Neuronal stem cell (in vitro differentiated cells): ENCODE measurements around the gene NUDT22.

Experiments
- DNase-seq: peaks from one replicate; pipeline ENCODE4 v3.0.0-alpha.2; 2013; ENCODE audit warnings: low spot score
- H2AFZ ChIP-seq: one replicate; pipeline ENCODE4 v1.6.1; 2013; ENCODE audit warnings: mild to moderate bottlenecking, low read length, inconsistent platforms
- H2AK5ac ChIP-seq: 2 replicates; pipeline ENCODE4 v1.6.1; 2013; ENCODE audit warnings: low read depth, mild to moderate bottlenecking, inconsistent platforms, low read length, moderate library complexity, mixed read lengths
- H2BK120ac ChIP-seq: 2 replicates; pipeline ENCODE4 v1.6.1; 2013; ENCODE audit warnings: low read depth, mild to moderate bottlenecking, inconsistent platforms, low read length, moderate library complexity, mixed read lengths
- H2BK12ac ChIP-seq: one replicate; pipeline ENCODE4 v1.6.1; 2013; ENCODE audit warnings: low read length, inconsistent platforms
- H2BK15ac ChIP-seq: 2 replicates; pipeline ENCODE4 v1.6.1; 2013; ENCODE audit warnings: mild to moderate bottlenecking, low read length, inconsistent platforms, mixed read lengths
- H2BK5ac ChIP-seq: one replicate; pipeline ENCODE4 v1.6.1; 2013; ENCODE audit warnings: inconsistent platforms, mild to moderate bottlenecking, low read length, moderate library complexity
- H3K14ac ChIP-seq: one replicate; pipeline ENCODE4 v1.6.1; 2013; ENCODE audit warnings: low read length, inconsistent platforms
- H3K18ac ChIP-seq: 2 replicates; pipeline ENCODE4 v1.6.1; 2013; ENCODE audit warnings: low read length, inconsistent platforms
- H3K23ac ChIP-seq: 2 replicates; pipeline ENCODE4 v1.6.1; 2013; ENCODE audit warnings: low read depth, mild to moderate bottlenecking, mixed read lengths, low read length, inconsistent platforms; ENCODE audit not compliant: poor library complexity
- H3K27ac ChIP-seq: replicated peaks from 3 replicates; pipeline ENCODE4 v1.5.1; 2013; ENCODE audit warnings: low read length, inconsistent platforms
- H3K27me3 ChIP-seq, 3 experiments: 2 replicates each; pipeline ENCODE4 v1.6.1; 2013; ENCODE audit warnings: low read length in 3 of 3, mild to moderate bottlenecking in 2 of 3, inconsistent platforms in 1 of 3, low read depth in 1 of 3, mixed read lengths in 1 of 3, moderate library complexity in 1 of 3; ENCODE audit not compliant: control insufficient read depth in 3 of 3, insufficient read depth in 3 of 3
- H3K36me3 ChIP-seq, 2 donors: replicated peaks in 1 of 2; 2 replicates each; pipeline ENCODE4 v1.6.1; 2013; ENCODE audit warnings: low read length in 2 of 2; ENCODE audit not compliant: control insufficient read depth in 2 of 2, insufficient read depth in 2 of 2
- H3K4ac ChIP-seq: 2 replicates; pipeline ENCODE4 v1.6.1; 2013; ENCODE audit warnings: inconsistent platforms, mild to moderate bottlenecking, low read length, moderate library complexity
- H3K4me1 ChIP-seq, 2 donors: 1 replicate in 1 of 2; 2 replicates in 1 of 2; pipeline ENCODE4 v1.6.1; 2013; ENCODE audit warnings: low read length in 2 of 2, low read depth in 1 of 2; ENCODE audit not compliant: control insufficient read depth in 2 of 2, insufficient read depth in 1 of 2
- H3K4me2 ChIP-seq: one replicate; pipeline ENCODE4 v1.6.1; 2013; ENCODE audit warnings: mild to moderate bottlenecking, low read length, inconsistent platforms; ENCODE audit not compliant: insufficient read depth, poor library complexity, severe bottlenecking
- H3K4me3 ChIP-seq, 2 donors: 2 replicates each; pipeline ENCODE4 v1.5.1; 2013; ENCODE audit warnings: low read length in 2 of 2, mild to moderate bottlenecking in 2 of 2, inconsistent platforms in 1 of 2, moderate library complexity in 1 of 2
- H3K79me1 ChIP-seq: one replicate; pipeline ENCODE4 v1.6.1; 2013; ENCODE audit warnings: low read depth, mild to moderate bottlenecking, inconsistent platforms, low read length, moderate library complexity
- H3K9ac ChIP-seq: one replicate; pipeline ENCODE4 v1.6.1; 2013; ENCODE audit warnings: mild to moderate bottlenecking, low read depth, low read length, inconsistent platforms; ENCODE audit not compliant: poor library complexity
- H3K9me3 ChIP-seq, 2 donors: replicated peaks in 1 of 2; 2 replicates each; pipeline versions ENCODE3 to v1.6.1; 2013; ENCODE audit warnings: low read length in 2 of 2, mild to moderate bottlenecking in 2 of 2, inconsistent platforms in 1 of 2, low read depth in 1 of 2, mixed read lengths in 1 of 2, moderate library complexity in 1 of 2; ENCODE audit not compliant: control insufficient read depth in 2 of 2, insufficient read depth in 1 of 2
- H4K8ac ChIP-seq: one replicate; pipeline ENCODE4 v1.6.1; 2013; ENCODE audit warnings: low read depth, mild to moderate bottlenecking, inconsistent platforms, low read length, moderate library complexity
- H4K91ac ChIP-seq: one replicate; pipeline ENCODE4 v1.6.1; 2013; ENCODE audit warnings: low read length, low read depth, mild to moderate bottlenecking, inconsistent platforms; ENCODE audit not compliant: poor library complexity
- WGBS, 2 donors: extraction: QIAGEN DNeasy Blood & Tissue Kit; methylation state at CpG; one replicate each; pipeline ENCODE4 v1.1.7; 2013; ENCODE audit warnings: missing lambda C conversion rate in 2 of 2, mixed read lengths in 1 of 2; ENCODE audit not compliant: insufficient read length in 2 of 2, insufficient replicate concordance in 1 of 2; ENCODE audit errors: extremely low coverage in 2 of 2; 5-methylcytosine and 5-hydroxymethylcytosine counted together

NUDT22 gene

DNA sequence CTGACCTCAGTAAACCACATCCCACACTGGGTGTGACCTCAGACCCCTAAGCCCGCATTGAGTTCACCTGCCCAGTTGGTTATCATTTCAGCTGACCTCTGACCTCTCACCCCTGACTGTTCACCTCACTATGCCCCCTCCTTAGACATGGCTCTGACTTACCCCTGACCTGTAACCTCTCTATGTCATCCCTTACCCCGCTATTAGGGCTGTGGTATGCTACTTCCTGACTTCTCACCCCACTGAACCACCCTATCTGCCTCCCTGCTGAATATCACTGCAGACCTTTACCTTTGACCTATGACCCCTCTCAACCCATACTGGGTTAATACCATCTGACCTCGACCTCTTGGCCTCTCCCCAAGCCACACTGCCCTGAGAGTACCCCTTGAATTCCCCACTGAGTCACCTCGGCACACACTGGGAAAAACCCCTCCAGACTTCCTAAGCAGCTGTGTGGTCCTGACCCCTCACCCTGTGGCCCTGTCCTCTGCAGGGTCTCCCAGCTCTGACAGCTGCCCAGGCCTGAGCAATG lies 33.5 kb downstream of the NUDT22 start:
- Histone ChIP-seq H3K4me3 (peak overlapping the region in 1 of 2 donors; percentile 43), H2AFZ (no peak overlapping the region), H2BK15ac (no peak overlapping the region), H2AK5ac (no peak overlapping the region), H3K27me3 (no peaks in the 10 kb centered on the region), H3K18ac (no peak overlapping the region), H3K4me2 (no peak overlapping the region), H4K8ac (no peak overlapping the region), H4K91ac (no peak overlapping the region), H3K79me1 (peaks cover 3% of the 10 kb centered on the region), H2BK5ac (no peak overlapping the region), H3K14ac (no peak overlapping the region), H3K4me1 (peaks cover 0 to 4% of the 10 kb centered on the region in 2 donors), H2BK120ac (peak overlapping the region; percentile 31), H2BK12ac (no peak overlapping the region), H3K23ac (no peak overlapping the region), H3K9ac (no peak overlapping the region), H3K36me3 (peaks cover 42 to 87% of the 10 kb centered on the region in 2 donors), H3K9me3 (no peaks in the 10 kb centered on the region), H3K4ac (no peak overlapping the region), H3K27ac (no peak overlapping the region)
- no peak for DNase-seq
- no CpG with 5 or more reads among the region's 4 CpGs for WGBS, 2 donors

DNA sequence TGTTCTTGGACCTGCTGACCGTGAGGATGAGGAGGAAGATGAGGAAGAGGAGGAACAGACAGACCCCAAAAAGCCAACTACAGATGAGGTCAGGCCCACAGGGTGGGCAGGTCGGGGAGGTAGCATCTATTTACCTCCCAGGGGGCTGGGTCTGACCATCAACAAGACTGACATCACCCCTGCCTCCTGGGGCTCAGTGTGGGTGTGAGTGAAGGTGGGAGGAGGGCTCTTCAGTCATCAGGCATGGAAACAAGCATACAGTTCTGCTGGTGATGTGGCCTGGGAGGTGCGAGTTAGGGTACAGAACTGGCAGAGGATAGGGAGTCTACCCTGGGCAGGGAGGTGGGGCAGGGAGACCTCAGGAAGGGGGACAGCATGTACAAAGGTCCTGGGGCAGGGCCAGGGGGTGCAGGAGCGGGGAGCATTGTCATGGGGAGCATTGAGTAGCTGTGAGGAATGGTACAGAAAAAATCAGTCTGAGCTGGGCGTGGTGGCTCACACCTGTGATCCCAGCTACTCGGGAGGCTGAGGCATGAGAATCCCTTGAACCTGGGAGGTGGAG lies 34.2 kb downstream of the NUDT22 start:
- Histone ChIP-seq H3K14ac (no peak overlapping the region), H3K4ac (no peak overlapping the region), H4K8ac (no peak overlapping the region), H4K91ac (no peak overlapping the region), H3K9me3 (no peaks in the 10 kb centered on the region), H2AK5ac (no peak overlapping the region), H3K4me1 (peaks cover 0 to 4% of the 10 kb centered on the region in 2 donors), H3K36me3 (peaks cover 42 to 83% of the 10 kb centered on the region in 2 donors), H2BK12ac (no peak overlapping the region), H3K18ac (no peak overlapping the region), H3K79me1 (peaks cover 3% of the 10 kb centered on the region), H3K23ac (no peak overlapping the region), H2BK120ac (no peak overlapping the region), H3K4me2 (no peak overlapping the region), H3K27me3 (no peaks in the 10 kb centered on the region), H2BK5ac (no peak overlapping the region), H3K9ac (no peak overlapping the region), H2AFZ (no peak overlapping the region), H3K27ac (no peak overlapping the region), H3K4me3 (no peak overlapping the region), H2BK15ac (no peak overlapping the region)
- WGBS, 2 donors, result no CpG with 5 or more reads among the region's 6 CpGs
- no peak for DNase-seq

DNA sequence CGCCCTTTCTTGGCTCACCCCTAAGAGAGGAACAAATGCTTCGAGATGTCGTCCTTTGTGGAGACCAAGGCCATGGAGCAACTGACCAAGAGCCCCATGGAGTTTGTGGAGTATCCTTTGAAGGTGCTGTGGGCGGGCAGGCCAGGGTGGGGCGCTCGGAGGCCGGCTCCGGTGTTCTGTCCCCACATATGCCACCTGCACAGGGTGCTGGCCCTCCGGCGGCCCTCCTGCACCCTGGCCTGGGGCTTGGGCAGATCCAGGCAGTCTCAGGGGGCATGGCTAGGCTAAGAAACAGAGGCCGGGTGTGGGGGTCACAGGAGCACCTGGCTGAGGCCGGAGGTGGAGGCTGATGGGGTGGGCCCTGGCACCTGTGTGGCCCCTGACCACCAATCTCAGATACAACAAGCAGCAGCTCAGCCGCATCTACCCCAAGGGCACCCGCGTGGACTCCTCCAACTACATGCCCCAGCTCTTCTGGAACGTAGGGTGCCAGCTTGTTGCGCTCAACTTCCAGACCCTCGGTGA lies 35.5 kb downstream of the NUDT22 start:
- peak overlapping the region; percentile 8 for H3K14ac ChIP-seq
- no peak overlapping the region for H3K4me2 ChIP-seq
- H3K9me3 ChIP-seq, result no peaks in the 10 kb centered on the region
- peak overlapping the region; percentile 53 for H2BK5ac ChIP-seq
- no peak for DNase-seq
- no peak overlapping the region for H4K91ac ChIP-seq
- no peak overlapping the region for H2BK15ac ChIP-seq
- peak overlapping the region; percentile 12 for H3K23ac ChIP-seq
- no peak overlapping the region for H2AFZ ChIP-seq
- H2BK120ac ChIP-seq, result no peak overlapping the region
- H3K27me3 ChIP-seq, result no peaks in the 10 kb centered on the region
- peaks cover 0 to 4% of the 10 kb centered on the region in 2 donors for H3K4me1 ChIP-seq
- H3K27ac ChIP-seq, result no peak overlapping the region
- WGBS, 2 donors, result no CpG with 5 or more reads among the region's 18 CpGs
- H3K18ac ChIP-seq, result no peak overlapping the region
- H3K4ac ChIP-seq, result no peak overlapping the region
- H3K4me3 ChIP-seq, result no peak overlapping the region
- peaks cover 46 to 85% of the 10 kb centered on the region in 2 donors for H3K36me3 ChIP-seq
- no peak overlapping the region for H2BK12ac ChIP-seq
- H2AK5ac ChIP-seq, result no peak overlapping the region
- no peak overlapping the region for H4K8ac ChIP-seq
- peak overlapping the region; percentile 4 for H3K9ac ChIP-seq
- peaks cover 3% of the 10 kb centered on the region for H3K79me1 ChIP-seq

DNA sequence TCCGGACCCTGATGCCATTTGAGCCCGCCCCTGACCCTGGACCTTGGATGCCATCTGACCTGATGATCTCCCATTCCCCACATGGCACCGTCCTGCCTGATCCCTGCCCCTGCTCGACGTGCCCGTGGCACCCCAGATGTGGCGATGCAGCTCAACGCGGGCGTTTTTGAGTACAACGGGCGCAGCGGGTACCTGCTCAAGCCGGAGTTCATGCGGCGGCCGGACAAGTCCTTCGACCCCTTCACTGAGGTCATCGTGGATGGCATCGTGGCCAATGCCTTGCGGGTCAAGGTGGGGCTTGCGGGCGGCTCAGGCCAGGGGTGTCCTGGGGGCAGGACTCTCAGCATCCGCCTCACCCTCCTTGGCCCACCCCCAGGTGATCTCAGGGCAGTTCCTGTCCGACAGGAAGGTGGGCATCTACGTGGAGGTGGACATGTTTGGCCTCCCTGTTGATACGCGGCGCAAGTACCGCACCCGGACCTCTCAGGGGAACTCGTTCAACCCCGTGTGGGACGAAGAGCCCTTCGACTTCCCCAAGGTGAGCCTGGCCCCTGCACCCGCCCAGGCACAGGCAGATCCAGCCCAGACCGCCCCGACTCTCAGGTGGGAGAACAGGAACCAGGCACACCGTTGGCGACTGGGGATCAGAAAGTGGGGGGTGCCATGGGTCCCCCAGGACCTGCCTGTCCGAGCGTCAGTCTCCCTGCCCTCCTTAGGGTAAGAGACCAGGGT lies 36.4 kb downstream of the NUDT22 start:
- H3K9me3 ChIP-seq, result no peaks in the 10 kb centered on the region
- no peak overlapping the region for H3K14ac ChIP-seq
- no peak overlapping the region for H2BK120ac ChIP-seq
- H2BK12ac ChIP-seq, result no peak overlapping the region
- H2BK15ac ChIP-seq, result no peak overlapping the region
- no peak overlapping the region for H3K4me3 ChIP-seq
- H3K9ac ChIP-seq, result peak overlapping the region; percentile 70
- peaks cover 0 to 4% of the 10 kb centered on the region in 2 donors for H3K4me1 ChIP-seq
- H3K18ac ChIP-seq, result peak overlapping the region; percentile 17
- peaks cover 45 to 84% of the 10 kb centered on the region in 2 donors for H3K36me3 ChIP-seq
- H2AK5ac ChIP-seq, result peak overlapping the region; percentile 70
- H3K23ac ChIP-seq, result no peak overlapping the region
- no CpG with 5 or more reads among the region's 42 CpGs for WGBS, 2 donors
- no peak overlapping the region for H4K91ac ChIP-seq
- no peak overlapping the region for H3K27ac ChIP-seq
- no peak for DNase-seq
- H2AFZ ChIP-seq, result no peak overlapping the region
- no peaks in the 10 kb centered on the region for H3K27me3 ChIP-seq
- H3K4ac ChIP-seq, result no peak overlapping the region
- H3K4me2 ChIP-seq, result no peak overlapping the region
- H4K8ac ChIP-seq, result peak overlapping the region; percentile 43
- peaks cover 3% of the 10 kb centered on the region for H3K79me1 ChIP-seq
- no peak overlapping the region for H2BK5ac ChIP-seq
